NCI-H2196 (cell line): Measurements from ENCODE around the gene SLC5A12.

ENCODE experiments used
- DNase-seq: peaks from one replicate; lab custom pipeline; 2025; ENCODE audit not compliant: unreplicated experiment; lab: John Stamatoyannopoulos, UW

The SLC5A12 gene, protein sequence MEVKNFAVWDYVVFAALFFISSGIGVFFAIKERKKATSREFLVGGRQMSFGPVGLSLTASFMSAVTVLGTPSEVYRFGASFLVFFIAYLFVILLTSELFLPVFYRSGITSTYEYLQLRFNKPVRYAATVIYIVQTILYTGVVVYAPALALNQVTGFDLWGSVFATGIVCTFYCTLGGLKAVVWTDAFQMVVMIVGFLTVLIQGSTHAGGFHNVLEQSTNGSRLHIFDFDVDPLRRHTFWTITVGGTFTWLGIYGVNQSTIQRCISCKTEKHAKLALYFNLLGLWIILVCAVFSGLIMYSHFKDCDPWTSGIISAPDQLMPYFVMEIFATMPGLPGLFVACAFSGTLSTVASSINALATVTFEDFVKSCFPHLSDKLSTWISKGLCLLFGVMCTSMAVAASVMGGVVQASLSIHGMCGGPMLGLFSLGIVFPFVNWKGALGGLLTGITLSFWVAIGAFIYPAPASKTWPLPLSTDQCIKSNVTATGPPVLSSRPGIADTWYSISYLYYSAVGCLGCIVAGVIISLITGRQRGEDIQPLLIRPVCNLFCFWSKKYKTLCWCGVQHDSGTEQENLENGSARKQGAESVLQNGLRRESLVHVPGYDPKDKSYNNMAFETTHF

DNA sequence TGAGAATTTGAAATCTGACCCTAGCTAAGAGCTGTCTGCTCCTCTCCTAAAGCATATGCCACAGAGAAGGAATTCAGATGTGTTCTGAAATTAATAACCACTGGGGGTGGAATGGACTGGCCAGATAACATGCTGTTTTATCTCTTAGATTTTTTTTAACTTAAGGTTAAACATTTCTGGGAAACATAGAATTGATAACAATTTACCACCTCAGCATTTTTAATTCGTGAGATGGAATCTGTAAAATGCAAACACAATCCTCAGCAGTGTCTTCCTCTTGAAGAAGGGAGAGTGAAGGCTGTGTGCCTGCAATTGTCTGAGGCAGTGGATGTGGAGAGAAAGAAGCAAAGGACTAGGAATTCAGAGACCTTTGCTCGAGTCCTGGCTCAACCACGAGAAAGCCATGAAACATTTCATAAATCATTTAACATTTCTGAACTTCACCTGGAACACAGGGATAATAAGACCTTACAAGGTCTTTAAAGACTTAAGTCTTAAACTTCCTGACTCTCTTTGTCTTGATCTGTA, at the start of gene SLC5A12:
TSS of gene SLC5A12 (minus strand) at position 113 of the 528 bp plus-strand sequence. CDS start 346 bp downstream, outside the sequence.
- DNase-seq, result no peak

DNA sequence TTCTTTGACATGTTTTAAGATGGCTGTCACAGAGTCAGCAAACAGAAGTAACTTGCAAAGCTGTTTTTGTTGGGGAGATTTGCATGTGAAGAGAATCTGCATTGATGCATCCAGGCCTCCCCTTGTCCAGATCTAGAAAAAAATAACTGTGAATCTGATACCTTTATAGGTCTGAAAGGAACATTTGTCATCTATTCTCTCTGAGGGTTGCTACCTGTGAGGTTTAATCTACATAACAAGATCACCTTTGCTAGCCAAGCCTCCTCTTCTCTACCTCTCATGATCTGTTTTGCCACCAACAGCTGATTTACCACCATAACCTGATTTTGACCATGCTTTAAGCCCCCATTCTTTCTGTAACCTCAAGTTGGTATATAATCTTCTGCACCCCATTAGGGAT, 47.2 kb upstream of the SLC5A12 start:
- DNase-seq, result no peak

DNA sequence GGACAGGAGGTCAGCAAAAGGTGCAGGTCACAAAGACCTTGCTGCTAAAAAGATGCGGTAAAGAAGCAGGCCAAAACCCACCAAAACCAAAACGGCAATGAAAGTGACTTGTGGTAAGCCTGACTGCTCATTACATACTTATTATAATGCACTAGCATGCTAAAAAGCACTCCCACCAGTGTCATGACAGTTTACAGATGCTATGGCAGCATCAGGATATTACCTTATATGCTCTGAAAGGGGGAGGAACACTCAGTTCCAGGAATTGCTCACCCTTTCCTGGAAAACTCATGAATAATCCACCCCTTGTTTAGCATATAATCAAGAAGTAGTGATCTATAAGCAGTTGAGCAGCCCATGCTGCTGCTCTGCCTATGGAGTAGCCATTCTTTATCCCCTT, 45.2 kb upstream of the SLC5A12 start:
- DNase-seq, result no peak

DNA sequence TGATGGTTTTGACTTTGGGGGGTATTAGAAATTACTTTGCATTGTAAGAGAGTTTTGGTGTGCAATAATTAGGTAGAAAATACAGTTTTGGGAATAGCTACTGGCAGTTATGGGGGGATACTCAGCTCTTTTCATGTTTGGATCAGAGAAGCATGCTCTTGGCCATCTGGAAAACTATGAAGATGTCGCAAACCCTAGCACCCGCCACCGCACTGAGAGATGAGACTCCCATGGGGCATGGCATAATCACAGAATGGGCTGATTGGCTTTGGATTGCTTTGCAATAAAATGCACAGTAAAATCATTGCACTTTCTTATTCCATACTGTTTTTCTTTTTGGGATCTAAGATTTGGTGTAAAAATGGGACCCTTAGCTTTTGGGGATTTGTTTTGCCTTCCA, 43.5 kb upstream of the SLC5A12 start:
- no peak for DNase-seq

DNA sequence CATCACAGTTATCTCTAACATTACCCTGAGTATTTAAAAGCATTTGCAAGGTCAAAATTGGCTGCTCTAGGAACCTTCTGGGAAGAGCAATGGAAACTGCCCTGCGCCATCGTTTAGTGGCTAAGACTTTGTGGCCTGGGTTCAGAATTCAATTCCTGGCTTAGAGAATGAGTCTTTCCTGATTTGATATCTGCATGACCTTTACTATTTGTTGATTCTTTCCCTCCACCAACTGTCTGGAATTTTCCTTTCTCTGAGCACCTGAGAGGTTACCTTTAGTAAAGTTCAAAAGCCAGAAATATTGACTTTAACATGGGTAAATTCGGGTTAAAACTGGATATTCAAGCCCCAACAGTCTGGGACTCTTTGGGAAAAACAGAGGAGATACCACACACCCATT, 43.0 kb upstream of the SLC5A12 start:
- no peak for DNase-seq

DNA sequence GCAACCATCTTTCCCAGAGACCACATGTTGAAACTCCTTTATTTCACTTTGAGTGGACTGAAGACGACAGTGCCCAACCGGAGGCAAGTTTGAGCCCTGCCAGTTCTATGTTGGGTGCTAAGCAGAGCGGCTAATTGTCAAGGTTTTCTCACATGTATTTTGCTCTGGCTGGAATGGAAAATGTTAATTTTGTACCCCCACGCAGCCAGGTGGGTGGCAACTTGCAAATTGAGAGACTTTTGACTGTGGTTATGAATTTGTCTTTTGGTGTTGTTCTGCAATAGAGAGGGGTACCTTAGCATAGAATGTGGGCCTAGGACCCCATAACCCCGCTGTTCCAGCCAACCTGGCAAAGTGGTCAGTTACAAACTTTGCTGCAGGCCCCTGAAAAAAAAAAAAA, 42.5 kb upstream of the SLC5A12 start:
- DNase-seq, result no peak

DNA sequence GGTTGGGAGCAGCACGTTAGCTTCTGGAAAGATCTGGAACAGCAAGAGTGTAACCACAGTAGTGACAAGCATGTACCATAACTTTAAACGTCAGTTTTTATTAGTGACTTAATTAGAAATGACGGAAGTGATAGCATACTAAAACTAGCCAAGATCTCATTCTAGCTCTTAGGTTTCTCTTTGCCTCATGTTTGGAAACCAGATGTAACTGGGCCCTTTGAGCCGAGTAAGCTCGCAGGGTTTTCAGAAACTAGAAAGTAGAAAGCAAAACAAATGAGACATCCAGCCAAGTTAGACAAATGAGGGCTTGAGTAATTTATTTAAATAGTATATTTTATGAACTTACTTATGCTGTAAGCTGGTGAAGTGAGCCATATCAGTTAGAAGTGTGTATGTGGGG, 40.2 kb upstream of the SLC5A12 start:
- no peak for DNase-seq

DNA sequence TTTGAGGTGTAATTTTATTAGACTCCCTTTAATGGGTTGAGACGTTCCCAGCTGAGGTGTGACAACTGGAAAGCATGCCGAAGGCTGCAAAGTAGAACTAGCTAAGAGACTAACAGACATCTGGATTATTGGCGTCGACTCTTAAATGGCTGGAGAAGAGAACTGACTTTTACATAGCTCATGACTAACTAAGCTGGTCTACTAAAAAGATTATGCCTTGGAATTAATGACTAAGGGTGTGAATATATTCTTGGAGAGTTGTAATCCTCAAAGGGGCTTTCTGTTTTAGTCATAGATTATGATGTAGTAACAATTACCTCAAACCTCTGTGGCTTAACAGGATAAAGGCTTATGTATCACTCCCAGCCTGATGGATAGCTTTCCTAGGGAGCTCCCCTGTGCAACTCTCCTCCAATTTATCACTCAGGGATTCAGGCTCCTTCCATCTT, 39.5 kb upstream of the SLC5A12 start:
- DNase-seq, result no peak

DNA sequence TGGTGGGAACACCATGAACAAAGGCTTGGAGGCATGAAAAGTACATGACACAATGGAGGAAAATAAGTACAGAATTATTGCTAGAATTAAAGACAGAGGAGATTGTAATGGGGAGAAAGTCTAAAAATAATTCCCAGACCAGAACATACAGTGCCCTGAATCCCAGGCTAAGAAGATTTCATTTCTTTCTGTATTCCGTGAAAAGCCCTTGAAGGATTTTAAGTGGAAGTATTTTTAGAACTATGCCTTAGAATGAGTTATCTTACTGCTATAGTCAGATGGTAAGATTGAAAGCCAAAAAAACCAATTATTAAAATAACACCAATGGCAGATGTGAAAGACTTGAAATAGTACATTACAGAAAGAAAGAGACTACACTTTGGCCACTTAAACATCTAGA, 36.1 kb upstream of the SLC5A12 start:
- no peak for DNase-seq

DNA sequence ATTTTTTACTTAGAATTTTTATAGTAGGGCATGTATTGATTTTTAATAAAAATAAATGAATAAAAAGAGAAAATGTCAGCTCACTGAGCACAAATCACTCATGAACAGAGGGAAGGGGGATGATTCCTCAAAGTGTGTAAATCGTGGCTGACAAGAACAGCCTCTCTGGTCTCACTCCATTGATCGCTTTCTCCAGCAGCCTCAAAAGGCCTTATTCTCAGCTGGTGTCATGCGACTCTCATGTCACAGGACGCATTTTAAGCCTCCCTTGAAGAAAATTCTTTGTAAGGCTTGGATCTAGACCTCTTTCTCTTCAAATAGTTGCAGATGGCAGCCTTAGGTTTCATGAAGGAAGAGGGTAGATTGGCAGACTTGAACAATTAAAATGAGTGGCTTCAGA, 33.9 kb upstream of the SLC5A12 start:
- DNase-seq, result no peak

DNA sequence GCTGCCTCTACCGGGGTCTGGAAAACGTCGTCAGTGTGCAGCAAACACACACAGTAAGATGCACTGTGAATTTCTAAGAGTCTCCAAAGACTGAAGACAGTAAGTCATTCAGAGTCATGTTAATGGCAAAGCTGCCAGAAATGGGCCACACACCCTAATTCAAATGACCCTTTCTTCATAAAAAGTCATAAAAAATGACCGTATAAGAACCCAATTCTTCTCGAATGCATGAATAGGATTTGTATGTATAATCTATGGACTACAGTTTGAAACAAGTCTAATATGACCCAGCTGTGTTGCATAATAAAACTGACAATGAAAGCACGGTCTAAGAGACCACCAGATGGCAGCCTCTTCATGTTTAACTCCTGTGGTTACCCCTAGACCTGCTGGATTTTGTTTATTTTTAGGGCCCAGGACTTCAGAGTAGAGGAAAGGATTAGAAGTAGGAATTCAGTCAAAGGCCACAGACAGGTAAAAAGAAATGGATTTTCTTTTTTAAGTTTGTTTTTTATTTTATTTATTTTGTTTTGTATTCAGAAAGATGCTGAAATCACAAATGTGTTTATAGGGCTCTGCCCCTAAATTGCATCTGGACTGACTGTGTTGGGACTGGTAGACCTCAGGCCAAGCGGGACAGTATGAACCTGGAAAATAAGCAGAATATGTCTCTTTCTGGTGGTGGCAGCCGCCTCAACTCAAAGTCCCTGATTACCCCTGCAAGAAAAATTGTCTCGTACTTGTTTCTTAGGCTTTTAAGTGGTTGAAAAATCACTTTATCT, 32.1 kb upstream of the SLC5A12 start:
- peak; percentile 34 for DNase-seq

DNA sequence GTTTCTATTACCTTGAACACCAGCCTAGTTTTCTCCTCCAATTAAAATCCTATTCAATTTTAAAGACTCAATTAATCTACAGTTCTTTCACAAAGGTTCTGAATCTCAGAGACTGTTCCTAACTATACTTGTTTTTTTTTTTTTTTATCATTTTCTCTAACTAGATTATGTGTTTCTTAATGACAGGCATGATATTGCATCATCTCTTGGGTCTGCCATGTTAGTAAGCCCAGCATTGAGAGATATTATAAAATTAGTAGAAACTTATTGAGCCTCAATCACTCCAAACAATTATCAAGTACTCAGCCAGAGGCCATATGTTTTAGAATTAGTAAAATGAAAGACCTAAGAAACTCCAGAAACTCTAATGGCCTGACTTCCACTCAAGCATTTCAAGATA, 28.1 kb upstream of the SLC5A12 start:
- DNase-seq, result no peak

DNA sequence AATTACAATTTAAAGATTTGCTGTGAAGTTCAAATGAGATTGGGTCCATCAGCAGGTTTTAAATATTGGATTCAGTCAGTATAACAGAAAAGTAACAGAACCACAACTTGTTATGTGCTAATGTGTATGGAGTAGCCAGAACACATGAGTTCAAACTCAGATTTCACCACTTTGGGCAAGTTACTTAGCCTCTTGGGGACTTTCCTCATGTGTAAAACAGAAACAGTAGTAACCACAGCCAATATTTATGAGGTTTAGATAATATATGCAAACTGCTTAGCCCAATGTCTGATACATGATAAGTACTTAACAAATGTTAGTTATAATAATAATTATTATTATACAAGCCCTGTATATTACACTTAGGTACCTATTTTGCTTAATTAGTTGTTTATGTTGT, 21.8 kb upstream of the SLC5A12 start:
- no peak for DNase-seq

DNA sequence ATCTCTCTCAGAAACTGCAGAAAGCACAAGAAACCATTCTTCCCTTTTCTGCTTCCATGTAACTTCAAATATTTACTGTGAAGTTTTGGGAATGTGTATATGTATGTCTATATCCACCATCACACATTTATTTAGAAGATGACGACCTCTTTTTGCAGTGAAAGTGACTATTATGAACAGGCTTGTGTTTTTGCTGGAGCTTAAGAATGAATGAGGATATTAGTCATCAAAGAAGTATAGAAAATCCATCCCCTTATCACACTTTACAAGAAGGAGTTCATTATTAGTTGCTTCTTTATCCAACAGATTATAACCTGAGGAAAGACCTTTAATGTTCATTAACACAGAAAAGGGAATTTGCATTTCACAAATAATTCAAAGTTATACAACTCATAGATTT, 21.1 kb upstream of the SLC5A12 start:
- DNase-seq, result no peak

DNA sequence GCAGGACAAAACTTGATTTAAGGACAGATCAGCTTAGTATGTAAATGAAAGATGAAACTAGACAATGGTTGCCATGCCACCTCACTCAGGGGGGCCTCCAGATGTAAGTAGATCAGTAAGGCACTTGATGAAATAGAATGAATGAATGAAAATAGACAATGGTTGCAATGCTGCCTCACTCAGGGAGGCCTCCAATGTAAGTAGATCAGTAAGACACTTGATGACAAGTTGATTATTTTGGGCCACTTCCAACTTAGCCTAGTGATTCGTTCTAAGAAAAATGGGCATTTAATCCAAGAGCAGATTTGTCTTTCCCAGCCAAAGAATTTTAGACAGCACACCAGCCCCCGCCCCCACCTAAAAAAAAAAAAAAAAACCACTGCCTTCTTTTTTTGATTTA, 19.2 kb upstream of the SLC5A12 start:
- DNase-seq, result no peak

DNA sequence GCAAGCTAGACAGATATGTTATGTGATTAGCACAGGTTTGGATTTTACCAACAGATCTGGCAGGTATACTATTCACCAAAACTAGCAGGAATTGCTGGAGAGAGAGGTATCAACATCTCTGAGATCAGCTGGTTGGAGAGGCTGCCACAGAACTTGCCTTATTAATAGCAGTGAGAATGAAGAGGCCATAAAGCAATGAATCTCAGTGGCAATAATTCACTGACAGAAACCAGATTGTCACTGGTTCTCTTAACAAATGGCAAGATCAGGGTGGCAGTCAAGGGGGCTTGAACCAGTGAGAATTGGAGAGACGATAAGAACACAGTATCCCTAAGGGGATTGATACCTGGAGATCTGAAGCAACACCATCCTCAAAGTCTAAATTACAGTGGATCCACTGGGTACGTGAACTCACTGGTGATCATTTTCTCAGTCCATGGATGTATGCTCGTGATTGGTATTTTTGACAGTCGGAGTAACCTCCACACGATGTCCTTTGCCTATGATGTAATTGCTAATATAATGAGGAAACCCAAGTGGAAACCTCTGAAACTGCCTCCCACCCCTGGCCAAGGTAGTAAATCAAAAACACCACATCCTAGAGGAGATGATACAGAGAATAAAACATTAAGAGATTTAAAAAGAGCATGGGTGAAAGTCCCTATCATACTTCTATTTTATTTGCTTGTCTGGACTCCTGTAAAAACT, 17.7 kb upstream of the SLC5A12 start:
- no peak for DNase-seq

DNA sequence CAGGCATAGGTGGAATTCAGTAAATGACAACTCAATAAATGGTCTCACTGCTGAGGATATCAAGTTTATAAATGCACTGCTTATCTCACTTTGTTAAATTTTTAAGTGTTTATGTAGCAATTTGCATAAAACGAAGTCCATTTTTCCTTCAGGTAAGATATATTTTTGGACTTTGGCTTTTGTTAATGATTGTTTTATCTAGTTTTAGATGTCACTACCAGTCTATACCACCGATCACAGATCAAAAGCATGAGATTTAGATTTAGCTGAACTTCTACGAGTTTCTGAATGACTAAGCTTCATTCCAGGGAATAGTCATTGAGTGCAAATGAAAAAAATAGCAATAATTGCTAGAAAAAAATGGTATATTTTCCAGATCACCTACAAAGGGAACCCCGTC, 12.8 kb upstream of the SLC5A12 start:
- DNase-seq, result no peak

DNA sequence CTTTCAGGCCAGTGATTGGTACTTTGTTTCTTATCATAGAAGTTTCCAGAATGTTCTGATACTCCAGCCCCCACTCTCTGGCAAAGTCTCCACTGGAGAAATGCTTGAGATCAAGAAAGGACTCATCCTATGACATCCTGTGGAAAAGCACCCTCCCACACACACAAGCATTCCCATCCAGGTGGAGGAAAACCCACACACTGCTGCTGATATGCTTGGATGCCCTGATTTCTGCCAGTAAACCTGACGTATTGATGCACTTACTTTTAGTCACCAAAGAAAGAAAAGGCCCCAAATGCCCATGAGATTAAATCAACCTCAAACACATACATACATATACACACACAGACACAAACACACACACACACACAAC, 9.2 kb upstream of the SLC5A12 start:
- no peak for DNase-seq

DNA sequence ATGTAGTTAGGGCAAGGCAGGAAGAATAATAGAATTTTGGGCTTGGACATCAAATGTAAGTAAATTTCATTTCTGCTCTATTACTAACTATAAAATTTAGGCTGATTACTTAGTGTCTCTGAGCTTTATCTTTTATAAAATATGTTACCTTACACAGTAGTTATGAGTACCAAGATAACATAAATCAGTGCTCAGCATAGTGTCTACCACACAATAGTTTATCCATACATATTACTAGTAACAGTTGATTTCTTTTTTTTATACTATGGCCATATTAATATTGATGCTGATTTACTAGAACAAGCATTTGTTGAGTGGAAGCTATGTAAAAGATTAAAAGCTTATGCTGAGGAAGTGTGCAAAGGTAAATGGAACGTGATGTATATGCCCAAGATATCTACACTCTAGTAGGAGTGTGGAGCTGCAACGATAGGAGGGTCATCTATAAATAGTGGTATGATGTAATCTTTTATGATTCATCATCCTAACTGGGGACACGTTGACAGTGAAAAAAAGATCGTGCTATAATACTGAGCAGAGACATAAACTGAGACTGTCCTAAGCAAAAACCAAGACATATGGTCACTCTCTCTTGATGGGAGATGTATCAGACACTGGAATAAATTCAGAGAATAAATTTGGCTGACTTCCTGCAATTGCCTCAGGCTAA, 8.7 kb upstream of the SLC5A12 start:
- DNase-seq, result no peak

DNA sequence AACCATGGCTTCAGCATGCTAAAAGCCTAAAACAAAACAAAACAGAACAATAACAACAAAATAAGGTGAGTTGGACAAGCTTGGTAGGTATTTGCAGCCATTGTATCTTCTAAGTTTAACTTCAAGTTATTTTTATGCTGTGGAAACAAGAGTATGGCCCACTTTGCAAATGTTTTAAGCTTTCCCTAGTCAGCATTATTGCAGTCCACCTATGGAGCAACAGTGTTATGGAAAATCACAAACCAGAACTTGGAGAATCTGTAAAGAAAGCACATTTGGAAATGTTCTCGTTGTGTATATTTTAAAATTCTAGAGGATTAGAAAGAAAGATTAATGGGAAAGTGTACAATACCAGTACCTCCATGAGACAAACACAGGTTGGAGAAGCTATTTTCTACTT, 7.4 kb upstream of the SLC5A12 start:
- DNase-seq, result no peak

DNA sequence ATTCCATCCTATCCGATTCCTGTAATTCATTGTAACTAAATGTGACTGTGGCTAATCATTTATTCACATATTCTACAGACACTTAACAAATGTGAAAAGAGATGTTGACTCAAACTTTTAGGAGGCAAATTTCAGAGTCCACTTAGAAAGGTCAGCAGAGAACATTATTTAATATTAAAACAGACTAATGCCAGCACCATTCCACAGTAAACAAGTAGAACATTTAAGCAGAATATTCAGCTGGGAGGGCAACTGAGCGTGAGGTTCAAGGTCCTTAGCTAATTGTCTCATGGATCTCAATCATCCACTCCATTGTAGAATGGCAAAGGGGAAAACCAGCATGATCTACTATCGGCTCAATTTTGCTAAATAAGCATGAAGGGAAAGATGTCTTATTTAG, 5.1 kb upstream of the SLC5A12 start:
- DNase-seq, result no peak
